GM23338 (cell line): ENCODE results near the gene FAM76B. TPM values are rescaled to one million over a fixed set of nuclear protein-coding genes. Genes with fewer than 3 reads are reported as not detected.

Source experiments
- ATAC-seq: fragments of 200-7000 bp; cut with Tn5 transposase; 3 replicates; pipeline ENCODE4 v1.9.1; 2020
- DNase-seq: peaks from one replicate; pipeline ENCODE4 v3.0.0-alpha.2; 2015; ENCODE audit warnings: low spot score
- H2AFZ ChIP-seq: fragments of 200-600 bp; sonication (generic); 2 replicates; pipeline ENCODE4 v1.8.0; 2016; ENCODE audit warnings: antibody characterized with exemption, mild to moderate bottlenecking, moderate library complexity
- H3F3A ChIP-seq: fragments of 200-600 bp; sonication (generic); replicated peaks from 2 replicates; pipeline ENCODE4 v1.8.0; 2017; ENCODE audit warnings: antibody characterized with exemption, mixed run types, low read depth
- H3K27ac ChIP-seq: fragments of 200-600 bp; sonication (generic); 2 replicates; pipeline ENCODE4 v1.6.1; 2016; ENCODE audit warnings: low read depth
- H3K27me3 ChIP-seq: fragments of 200-600 bp; sonication (generic); 2 replicates; pipeline ENCODE4 v1.8.0; 2016; ENCODE audit warnings: mild to moderate bottlenecking, mixed run types, moderate library complexity; ENCODE audit not compliant: insufficient read depth
- H3K36me3 ChIP-seq: fragments of 200-600 bp; sonication (generic); 2 replicates; pipeline ENCODE4 v1.8.0; 2016; ENCODE audit warnings: mild to moderate bottlenecking; ENCODE audit not compliant: insufficient read depth
- H3K4me1 ChIP-seq: fragments of 200-600 bp; sonication (generic); 2 replicates; pipeline ENCODE4 v1.8.0; 2016; ENCODE audit warnings: mild to moderate bottlenecking, moderate library complexity; ENCODE audit not compliant: insufficient read depth
- H3K4me2 ChIP-seq: fragments of 200-600 bp; sonication (generic); 2 replicates; pipeline ENCODE4 v1.7.1; 2017; ENCODE audit warnings: mixed run types
- H3K4me3 ChIP-seq: fragments of 200-600 bp; sonication (generic); 2 replicates; pipeline ENCODE4 v1.6.1; 2016; ENCODE audit warnings: mixed run types
- H3K79me2 ChIP-seq: fragments of 200-600 bp; sonication (generic); replicated peaks from 2 replicates; pipeline ENCODE4 v1.8.0; 2017; ENCODE audit warnings: mild to moderate bottlenecking; ENCODE audit not compliant: insufficient read depth
- H3K9me2 ChIP-seq: fragments of 200-600 bp; sonication (generic); 2 replicates; pipeline ENCODE4 v1.8.0; 2017; ENCODE audit not compliant: insufficient read depth
- H4K20me1 ChIP-seq: fragments of 200-600 bp; sonication (generic); replicated peaks from 2 replicates; pipeline ENCODE4 v1.8.0; 2017; ENCODE audit warnings: mild to moderate bottlenecking; ENCODE audit not compliant: insufficient read depth
- H3K27ac Mint-ChIP-seq: 2 replicates; pipeline ENCODE4 v1.8.0; 2020; ENCODE audit warnings: inconsistent platforms, mild to moderate bottlenecking, moderate library complexity, mixed read lengths
- H3K27me3 Mint-ChIP-seq: 3 replicates; pipeline ENCODE4 v1.8.0; 2022; ENCODE audit warnings: low read depth, mild to moderate bottlenecking, moderate library complexity, mixed read lengths, inconsistent platforms; ENCODE audit not compliant: insufficient read depth, poor library complexity
- H3K36me3 Mint-ChIP-seq: 3 replicates; pipeline ENCODE4 v1.8.0; 2021; ENCODE audit warnings: low read depth, mild to moderate bottlenecking, inconsistent platforms, moderate library complexity, mixed read lengths
- H3K4me1 Mint-ChIP-seq: 3 replicates; pipeline ENCODE4 v1.8.0; 2020; ENCODE audit warnings: mild to moderate bottlenecking, inconsistent platforms, mixed read lengths
- H3K4me3 Mint-ChIP-seq: 3 replicates; pipeline ENCODE4 v1.8.0; 2021; ENCODE audit warnings: moderate library complexity, mild to moderate bottlenecking, inconsistent platforms, mixed read lengths
- H3K9me3 Mint-ChIP-seq: 3 replicates; pipeline ENCODE4 v1.8.0; 2020; ENCODE audit warnings: moderate library complexity, mild to moderate bottlenecking, inconsistent platforms, mixed read lengths
- CREB1 ChIP-seq: fragments of 250-450 bp; sonication (Bioruptor Pico); IDR thresholded peaks from 2 replicates; pipeline ENCODE4 v1.5.0; 2020; ENCODE audit warnings: low read depth, mild to moderate bottlenecking, moderate library complexity
- EZH2phosphoT487 ChIP-seq: fragments of 200-600 bp; sonication (generic); IDR thresholded peaks from one replicate; pipeline ENCODE4 v1.8.1; 2018; ENCODE audit warnings: antibody characterized with exemption; ENCODE audit not compliant: unreplicated experiment
- JUNB ChIP-seq: IDR thresholded peaks from one replicate; pipeline ENCODE4 v1.6.1; 2016; ENCODE audit warnings: antibody characterized with exemption; ENCODE audit not compliant: unreplicated experiment
- POLR2AphosphoS5 ChIP-seq: IDR thresholded peaks from 2 replicates; pipeline ENCODE4 v1.6.1; 2016; ENCODE audit warnings: antibody characterized with exemption, low read depth
- REST ChIP-seq: IDR thresholded peaks from one replicate; pipeline ENCODE4 v1.6.1; 2018; ENCODE audit warnings: antibody characterized with exemption; ENCODE audit not compliant: unreplicated experiment
- STAT1 ChIP-seq: IDR thresholded peaks from one replicate; pipeline ENCODE4 v1.6.1; 2016; ENCODE audit warnings: antibody characterized with exemption; ENCODE audit not compliant: unreplicated experiment
- ZNF114 ChIP-seq: fragments of 250-450 bp; sonication (Bioruptor Pico); IDR thresholded peaks from 2 replicates; pipeline ENCODE4 v1.5.0; 2020; ENCODE audit warnings: mild to moderate bottlenecking, moderate library complexity
- ZNF331 ChIP-seq: fragments of 250-450 bp; sonication (Bioruptor Pico); IDR thresholded peaks from 2 replicates; pipeline ENCODE4 v1.5.0; 2020; ENCODE audit warnings: low read depth, mild to moderate bottlenecking, moderate library complexity
- polyA plus RNA-seq: library from polyadenylated mRNA; unstranded; fragments of >200 nt; fragmentation: Nextera tagmentation; extraction: Ambion mirVana; gene quantifications from 2 replicates; pipeline ENCODE4 v1.2.1, GENCODE V29; 2016
- total RNA-seq: library from RNA; depleted of rRNA; stranded (reverse); fragments of >200 nt; shearing (Covaris generic); gene quantifications from 2 replicates; pipeline ENCODE4 v1.2.3, GENCODE V29; 2014
- TF ChIP-seq, protein P1 (sequence below), 2 experiments: fragments of 200-600 bp in 1 of 2; sonication (generic) in 1 of 2; conservative IDR thresholded peaks; 2 replicates each; pipeline versions ENCODE4 v1.5.1 to v1.6.1; 2016 to 2017; ENCODE audit warnings: antibody characterized with exemption in 2 of 2, low read depth in 2 of 2, mild to moderate bottlenecking in 2 of 2, moderate library complexity in 1 of 2
- TF ChIP-seq, protein P2 (sequence below): fragments of 250-450 bp; sonication (Bioruptor Pico); IDR thresholded peaks from 2 replicates; pipeline ENCODE4 v1.5.0; 2020; ENCODE audit warnings: mild to moderate bottlenecking, moderate library complexity

The FAM76B gene
- total and polyA plus RNA-seq, 2 experiments from 2014 or later = 21.1 to 37.9 TPM

GRCh38 chr11:95821640-95822039 is 32.1 kb upstream of the FAM76B start:
- Histone ChIP-seq H2AFZ (no peak overlapping the region), H3K79me2 (no peaks in the 10 kb centered on the region), H3K27me3 (no peaks in the 10 kb centered on the region), H3K4me2 (no peak overlapping the region), H3K4me3 (no peak overlapping the region), H3K4me1 (no peaks in the 10 kb centered on the region), H3K9me2 (no peaks in the 10 kb centered on the region), H3K36me3 (peaks cover 13% of the 10 kb centered on the region), H3F3A (no peaks in the 10 kb centered on the region), H4K20me1 (peaks cover 6% of the 10 kb centered on the region; the same call in 1 of the 2 replicates), H3K27ac (no peak overlapping the region)
- H3K27ac Mint-ChIP-seq = no peak overlapping the region
- DNase-seq = no peak
- no peak for TF ChIP-seq POLR2AphosphoS5
- TF ChIP-seq STAT1 = no peak
- TF ChIP-seq, protein P1, sequence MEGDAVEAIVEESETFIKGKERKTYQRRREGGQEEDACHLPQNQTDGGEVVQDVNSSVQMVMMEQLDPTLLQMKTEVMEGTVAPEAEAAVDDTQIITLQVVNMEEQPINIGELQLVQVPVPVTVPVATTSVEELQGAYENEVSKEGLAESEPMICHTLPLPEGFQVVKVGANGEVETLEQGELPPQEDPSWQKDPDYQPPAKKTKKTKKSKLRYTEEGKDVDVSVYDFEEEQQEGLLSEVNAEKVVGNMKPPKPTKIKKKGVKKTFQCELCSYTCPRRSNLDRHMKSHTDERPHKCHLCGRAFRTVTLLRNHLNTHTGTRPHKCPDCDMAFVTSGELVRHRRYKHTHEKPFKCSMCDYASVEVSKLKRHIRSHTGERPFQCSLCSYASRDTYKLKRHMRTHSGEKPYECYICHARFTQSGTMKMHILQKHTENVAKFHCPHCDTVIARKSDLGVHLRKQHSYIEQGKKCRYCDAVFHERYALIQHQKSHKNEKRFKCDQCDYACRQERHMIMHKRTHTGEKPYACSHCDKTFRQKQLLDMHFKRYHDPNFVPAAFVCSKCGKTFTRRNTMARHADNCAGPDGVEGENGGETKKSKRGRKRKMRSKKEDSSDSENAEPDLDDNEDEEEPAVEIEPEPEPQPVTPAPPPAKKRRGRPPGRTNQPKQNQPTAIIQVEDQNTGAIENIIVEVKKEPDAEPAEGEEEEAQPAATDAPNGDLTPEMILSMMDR (conservative IDR thresholded peaks at IDR 0.05; ENCODE audit: low read depth in 2 of 2) = no peak
- no peak for TF ChIP-seq ZNF331
- H3K27me3 Mint-ChIP-seq = no peaks in the 10 kb centered on the region
- H3K4me3 Mint-ChIP-seq = no peak overlapping the region
- H3K36me3 Mint-ChIP-seq = peaks cover 46% of the 10 kb centered on the region
- no peaks in the 10 kb centered on the region for H3K4me1 Mint-ChIP-seq
- ATAC-seq = no peak
- no peaks in the 10 kb centered on the region for H3K9me3 Mint-ChIP-seq

DNA sequence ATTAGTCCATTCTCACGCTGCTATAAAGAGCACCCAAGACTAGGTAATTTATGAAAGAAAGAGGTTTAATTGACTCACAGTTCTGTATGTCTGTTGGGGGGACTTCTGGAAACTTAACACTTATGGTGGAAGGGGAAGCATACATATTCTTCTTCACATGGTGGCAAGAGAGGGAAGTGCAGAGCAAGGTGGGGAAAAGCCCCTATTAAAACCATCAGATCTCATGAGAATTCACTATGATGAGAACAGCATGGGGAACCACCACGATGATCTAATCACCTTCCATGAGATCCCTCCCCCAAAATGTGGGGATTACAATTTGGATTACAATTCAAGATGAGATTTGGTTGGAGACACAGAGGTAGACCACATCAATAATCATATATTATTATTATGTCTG is 26.5 kb upstream of the FAM76B start:
- H3K4me1 ChIP-seq = no peaks in the 10 kb centered on the region
- H2AFZ ChIP-seq = no peak overlapping the region
- no peaks in the 10 kb centered on the region for H3K79me2 ChIP-seq
- peaks cover 40% of the 10 kb centered on the region; the same call in 2 of the 3 replicates for H3K36me3 Mint-ChIP-seq
- H3K9me3 Mint-ChIP-seq = no peaks in the 10 kb centered on the region
- H3K36me3 ChIP-seq = peaks cover 3% of the 10 kb centered on the region
- no peak overlapping the region for H3K27ac Mint-ChIP-seq
- H3F3A ChIP-seq = no peaks in the 10 kb centered on the region
- H3K4me3 Mint-ChIP-seq = no peak overlapping the region
- H3K9me2 ChIP-seq = no peaks in the 10 kb centered on the region
- no peak for DNase-seq
- H3K4me3 ChIP-seq = no peak overlapping the region
- no peak overlapping the region for H3K4me2 ChIP-seq
- H3K27me3 Mint-ChIP-seq = no peaks in the 10 kb centered on the region
- H3K4me1 Mint-ChIP-seq = no peaks in the 10 kb centered on the region
- H3K27ac ChIP-seq = no peak overlapping the region
- H3K27me3 ChIP-seq = no peaks in the 10 kb centered on the region
- H4K20me1 ChIP-seq = no peaks in the 10 kb centered on the region
- no peak for ATAC-seq
- TF ChIP-seq STAT1 (no peak), REST (no peak), EZH2phosphoT487 (no peak), ZNF114 (CRISPR knock-in tag) (no peak), JUNB (no peak), CREB1 (CRISPR knock-in tag) (no peak), POLR2AphosphoS5 (no peak)
- TF ChIP-seq, protein P2, sequence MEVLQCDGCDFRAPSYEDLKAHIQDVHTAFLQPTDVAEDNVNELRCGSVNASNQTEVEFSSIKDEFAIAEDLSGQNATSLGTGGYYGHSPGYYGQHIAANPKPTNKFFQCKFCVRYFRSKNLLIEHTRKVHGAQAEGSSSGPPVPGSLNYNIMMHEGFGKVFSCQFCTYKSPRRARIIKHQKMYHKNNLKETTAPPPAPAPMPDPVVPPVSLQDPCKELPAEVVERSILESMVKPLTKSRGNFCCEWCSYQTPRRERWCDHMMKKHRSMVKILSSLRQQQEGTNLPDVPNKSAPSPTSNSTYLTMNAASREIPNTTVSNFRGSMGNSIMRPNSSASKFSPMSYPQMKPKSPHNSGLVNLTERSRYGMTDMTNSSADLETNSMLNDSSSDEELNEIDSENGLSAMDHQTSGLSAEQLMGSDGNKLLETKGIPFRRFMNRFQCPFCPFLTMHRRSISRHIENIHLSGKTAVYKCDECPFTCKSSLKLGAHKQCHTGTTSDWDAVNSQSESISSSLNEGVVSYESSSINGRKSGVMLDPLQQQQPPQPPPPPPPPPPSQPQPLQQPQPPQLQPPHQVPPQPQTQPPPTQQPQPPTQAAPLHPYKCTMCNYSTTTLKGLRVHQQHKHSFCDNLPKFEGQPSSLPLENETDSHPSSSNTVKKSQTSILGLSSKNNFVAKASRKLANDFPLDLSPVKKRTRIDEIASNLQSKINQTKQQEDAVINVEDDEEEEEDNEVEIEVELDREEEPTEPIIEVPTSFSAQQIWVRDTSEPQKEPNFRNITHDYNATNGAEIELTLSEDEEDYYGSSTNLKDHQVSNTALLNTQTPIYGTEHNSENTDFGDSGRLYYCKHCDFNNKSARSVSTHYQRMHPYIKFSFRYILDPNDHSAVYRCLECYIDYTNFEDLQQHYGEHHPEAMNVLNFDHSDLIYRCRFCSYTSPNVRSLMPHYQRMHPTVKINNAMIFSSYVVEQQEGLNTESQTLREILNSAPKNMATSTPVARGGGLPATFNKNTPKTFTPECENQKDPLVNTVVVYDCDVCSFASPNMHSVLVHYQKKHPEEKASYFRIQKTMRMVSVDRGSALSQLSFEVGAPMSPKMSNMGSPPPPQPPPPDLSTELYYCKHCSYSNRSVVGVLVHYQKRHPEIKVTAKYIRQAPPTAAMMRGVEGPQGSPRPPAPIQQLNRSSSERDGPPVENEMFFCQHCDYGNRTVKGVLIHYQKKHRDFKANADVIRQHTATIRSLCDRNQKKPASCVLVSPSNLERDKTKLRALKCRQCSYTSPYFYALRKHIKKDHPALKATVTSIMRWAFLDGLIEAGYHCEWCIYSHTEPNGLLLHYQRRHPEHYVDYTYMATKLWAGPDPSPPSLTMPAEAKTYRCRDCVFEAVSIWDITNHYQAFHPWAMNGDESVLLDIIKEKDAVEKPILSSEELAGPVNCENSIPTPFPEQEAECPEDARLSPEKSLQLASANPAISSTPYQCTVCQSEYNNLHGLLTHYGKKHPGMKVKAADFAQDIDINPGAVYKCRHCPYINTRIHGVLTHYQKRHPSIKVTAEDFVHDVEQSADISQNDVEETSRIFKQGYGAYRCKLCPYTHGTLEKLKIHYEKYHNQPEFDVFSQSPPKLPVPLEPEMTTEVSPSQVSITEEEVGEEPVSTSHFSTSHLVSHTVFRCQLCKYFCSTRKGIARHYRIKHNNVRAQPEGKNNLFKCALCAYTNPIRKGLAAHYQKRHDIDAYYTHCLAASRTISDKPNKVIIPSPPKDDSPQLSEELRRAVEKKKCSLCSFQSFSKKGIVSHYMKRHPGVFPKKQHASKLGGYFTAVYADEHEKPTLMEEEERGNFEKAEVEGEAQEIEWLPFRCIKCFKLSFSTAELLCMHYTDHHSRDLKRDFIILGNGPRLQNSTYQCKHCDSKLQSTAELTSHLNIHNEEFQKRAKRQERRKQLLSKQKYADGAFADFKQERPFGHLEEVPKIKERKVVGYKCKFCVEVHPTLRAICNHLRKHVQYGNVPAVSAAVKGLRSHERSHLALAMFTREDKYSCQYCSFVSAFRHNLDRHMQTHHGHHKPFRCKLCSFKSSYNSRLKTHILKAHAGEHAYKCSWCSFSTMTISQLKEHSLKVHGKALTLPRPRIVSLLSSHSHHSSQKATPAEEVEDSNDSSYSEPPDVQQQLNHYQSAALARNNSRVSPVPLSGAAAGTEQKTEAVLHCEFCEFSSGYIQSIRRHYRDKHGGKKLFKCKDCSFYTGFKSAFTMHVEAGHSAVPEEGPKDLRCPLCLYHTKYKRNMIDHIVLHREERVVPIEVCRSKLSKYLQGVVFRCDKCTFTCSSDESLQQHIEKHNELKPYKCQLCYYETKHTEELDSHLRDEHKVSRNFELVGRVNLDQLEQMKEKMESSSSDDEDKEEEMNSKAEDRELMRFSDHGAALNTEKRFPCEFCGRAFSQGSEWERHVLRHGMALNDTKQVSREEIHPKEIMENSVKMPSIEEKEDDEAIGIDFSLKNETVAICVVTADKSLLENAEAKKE = no peak
